HG02973 (cell line): ENCODE data around the gene MASP1.

ENCODE experiments used
- ATAC-seq: cut with Tn5 transposase; IDR thresholded peaks from one replicate; pipeline ENCODE4 v1.9.1; 2021; ENCODE audit warnings: moderate library complexity; ENCODE audit not compliant: unreplicated experiment

Gene MASP1, protein sequence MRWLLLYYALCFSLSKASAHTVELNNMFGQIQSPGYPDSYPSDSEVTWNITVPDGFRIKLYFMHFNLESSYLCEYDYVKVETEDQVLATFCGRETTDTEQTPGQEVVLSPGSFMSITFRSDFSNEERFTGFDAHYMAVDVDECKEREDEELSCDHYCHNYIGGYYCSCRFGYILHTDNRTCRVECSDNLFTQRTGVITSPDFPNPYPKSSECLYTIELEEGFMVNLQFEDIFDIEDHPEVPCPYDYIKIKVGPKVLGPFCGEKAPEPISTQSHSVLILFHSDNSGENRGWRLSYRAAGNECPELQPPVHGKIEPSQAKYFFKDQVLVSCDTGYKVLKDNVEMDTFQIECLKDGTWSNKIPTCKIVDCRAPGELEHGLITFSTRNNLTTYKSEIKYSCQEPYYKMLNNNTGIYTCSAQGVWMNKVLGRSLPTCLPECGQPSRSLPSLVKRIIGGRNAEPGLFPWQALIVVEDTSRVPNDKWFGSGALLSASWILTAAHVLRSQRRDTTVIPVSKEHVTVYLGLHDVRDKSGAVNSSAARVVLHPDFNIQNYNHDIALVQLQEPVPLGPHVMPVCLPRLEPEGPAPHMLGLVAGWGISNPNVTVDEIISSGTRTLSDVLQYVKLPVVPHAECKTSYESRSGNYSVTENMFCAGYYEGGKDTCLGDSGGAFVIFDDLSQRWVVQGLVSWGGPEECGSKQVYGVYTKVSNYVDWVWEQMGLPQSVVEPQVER

DNA sequence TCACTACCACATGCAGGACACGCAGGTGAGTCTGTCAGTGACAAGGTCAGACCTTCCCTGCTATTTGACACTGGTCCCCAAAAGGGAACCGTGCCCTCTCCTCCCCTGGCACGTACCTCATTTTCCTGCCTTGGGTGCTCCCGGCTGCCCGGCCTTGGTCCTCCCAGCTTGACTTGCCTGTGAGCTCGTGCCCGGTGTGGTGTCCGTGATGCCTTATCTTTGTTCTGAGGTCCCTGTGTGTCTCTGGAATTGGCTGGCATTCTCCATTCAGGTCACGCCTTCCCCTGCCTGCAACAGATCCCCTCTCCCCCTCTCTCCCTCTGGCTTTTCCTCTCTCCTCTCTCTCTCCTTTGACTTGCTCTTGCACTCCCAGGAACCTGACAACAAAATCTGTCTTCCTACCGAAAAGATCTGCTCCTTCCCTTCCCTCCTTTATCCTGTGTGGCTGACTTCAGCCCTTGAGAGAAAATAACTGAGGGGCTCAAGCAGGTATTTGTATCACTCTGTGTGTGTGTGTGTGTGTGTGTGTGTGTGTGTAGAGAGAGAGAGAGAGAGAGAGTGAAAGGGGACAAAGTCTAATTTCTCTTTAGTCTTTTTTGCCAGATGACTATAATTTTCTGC, at the start of gene MASP1:
Gene MASP1 (minus strand): TSS at position 226 of the 621 bp plus-strand sequence. CDS start 105 bp downstream, at position 121.
- no peak for ATAC-seq

DNA sequence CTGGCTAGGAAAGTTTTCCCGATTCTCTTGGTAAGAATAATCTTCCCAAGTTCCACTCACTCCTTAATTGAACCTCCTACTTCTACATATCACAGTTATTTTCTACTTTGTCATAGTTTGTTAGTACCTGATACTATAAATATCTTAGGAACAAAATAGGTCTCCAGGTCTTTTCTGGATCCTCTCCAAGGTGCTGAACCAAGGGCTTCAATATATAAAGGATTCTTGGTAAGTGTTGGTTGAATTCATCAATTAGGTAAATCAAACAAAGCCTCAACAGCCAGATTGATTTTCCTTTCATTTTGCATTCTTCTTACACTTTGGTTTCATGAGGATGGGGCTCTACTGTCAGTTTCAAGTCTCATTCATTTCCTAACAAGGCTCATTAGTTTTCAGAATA, 49.0 kb upstream of the MASP1 start:
- ATAC-seq, result no peak

DNA sequence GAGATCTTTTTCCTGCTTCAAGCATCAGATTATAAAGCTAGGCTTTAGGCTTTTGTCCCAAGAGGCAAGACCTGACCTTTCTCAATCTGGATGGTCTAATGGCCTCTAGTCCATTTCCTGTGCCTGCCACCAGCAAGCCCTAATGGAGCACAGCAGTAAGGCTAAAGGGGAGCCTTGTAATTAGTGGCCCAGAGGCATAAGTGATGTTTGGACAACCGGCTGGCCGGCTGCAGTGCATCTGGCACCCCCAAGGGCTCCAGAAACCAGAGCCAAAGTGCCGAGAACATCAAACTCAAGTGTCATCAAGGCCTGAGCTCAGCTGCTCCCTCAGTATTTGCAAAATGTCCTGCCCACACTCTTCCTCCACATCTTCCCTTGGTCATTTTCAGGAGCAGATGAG, 44.8 kb upstream of the MASP1 start:
- ATAC-seq, result no peak

DNA sequence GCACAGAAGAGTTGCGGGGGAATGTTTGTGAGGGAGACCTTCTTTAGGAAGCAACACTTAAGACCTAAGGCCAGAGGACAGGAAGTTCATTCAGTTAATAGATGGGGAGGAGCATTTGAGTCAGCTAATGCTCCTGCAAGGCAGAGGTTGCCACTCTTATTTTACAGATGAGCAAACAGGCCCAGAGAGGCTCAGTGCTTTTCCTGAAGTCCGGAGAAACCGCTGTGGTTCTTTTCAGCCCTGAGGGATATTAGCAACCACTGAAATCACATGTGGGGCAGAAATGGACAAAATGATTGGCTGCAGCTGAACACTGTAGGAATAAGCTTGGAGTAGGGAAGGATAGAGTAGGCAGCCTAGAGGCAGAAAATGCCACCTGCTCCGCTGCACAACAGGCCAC, 43.4 kb upstream of the MASP1 start:
- ATAC-seq, result no peak

DNA sequence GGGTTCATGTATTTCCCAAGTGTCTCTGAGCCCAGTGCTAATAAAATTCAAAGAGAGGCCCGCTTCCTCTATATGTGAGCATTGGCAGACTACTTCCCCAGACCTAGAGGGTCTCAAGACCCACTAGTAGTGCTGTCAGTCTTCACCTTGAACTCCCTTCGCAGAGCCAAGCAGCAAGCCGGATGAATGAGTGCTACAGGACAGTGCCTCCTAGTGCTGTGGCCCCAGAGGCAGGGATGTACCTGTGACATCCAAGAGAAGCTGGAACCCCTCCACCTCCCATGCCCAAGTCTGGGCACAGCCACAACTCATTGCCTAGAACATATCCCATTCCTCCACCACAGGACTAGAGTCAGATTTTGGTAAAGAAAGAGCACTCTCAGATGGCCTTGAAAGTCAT, 37.2 kb upstream of the MASP1 start:
- ATAC-seq, result no peak

DNA sequence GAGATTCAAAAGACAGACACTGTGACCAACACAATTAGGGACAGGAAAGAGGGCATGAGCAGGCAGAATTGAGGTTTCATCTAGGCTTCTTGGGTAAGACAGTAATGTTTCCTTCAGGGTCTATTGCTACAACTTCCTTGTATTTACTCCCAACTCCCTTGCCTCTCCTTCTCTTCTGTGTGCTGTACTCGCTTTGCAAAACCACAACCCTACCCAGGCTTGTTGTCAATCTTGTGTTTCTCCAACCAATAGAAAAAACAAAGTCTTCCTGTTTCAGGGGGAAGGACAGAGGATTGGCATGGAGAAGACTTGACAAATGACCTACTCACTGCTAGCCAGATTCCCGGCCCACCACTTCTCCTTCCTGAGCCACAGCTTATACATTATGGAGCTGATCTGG, 36.3 kb upstream of the MASP1 start:
- no peak for ATAC-seq

DNA sequence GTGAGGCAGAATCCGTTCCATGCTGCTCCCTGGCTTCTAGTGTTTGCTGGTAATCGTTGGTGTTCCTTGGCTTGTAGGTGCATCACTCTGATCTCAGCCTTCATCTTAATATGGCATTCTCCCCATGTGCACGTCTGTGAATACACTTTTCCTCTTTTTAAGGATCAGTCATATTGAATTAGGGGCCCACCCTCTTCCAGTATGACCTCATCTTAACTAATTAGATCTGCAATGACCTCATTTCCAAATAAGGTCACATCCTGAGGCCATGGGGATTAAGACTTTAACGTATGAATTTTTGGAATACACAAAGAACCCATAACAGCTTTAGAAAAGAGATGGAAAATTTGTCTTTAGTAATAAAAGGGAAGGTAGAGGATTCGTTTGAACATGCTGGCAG, 34.1 kb upstream of the MASP1 start:
- ATAC-seq, result no peak

DNA sequence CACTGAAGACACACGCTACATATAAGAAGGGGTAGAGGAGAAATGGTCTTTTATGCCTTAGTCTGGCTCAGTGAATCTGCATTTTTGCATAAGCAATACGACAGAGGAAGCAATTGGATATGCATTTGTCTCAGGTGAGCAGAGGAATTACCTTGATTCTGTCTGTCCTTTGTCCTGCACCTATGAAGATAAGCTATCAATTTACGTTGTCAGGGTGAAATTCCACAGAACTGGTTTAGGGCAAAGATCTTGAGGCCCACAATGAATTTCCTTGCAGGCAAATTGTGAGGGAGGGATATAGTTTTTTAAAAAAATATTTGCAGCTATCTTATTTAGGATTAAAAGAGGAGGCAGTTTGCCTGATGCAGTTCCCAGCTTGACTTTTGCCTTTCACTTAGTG, 31.6 kb upstream of the MASP1 start:
- ATAC-seq, result no peak

DNA sequence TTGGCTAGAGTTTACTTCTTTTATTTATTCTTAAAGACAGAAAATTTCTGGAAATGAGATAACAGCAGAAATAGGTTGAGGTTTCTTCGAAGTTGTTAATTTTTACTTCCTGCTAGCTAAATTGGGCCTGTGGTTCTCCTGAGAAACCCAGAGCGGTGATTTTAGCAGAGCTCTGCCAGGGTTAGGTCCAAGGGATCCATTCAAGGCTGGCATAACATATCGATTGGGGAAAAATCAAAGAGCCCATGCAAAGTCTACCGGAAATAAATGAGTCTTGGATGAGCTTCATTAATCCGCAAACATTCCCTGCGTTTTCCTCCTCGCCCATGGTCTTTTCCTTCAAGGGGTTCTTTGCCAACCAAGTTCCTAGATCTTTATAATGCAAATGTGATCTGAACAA, 30.8 kb upstream of the MASP1 start:
- no peak for ATAC-seq

DNA sequence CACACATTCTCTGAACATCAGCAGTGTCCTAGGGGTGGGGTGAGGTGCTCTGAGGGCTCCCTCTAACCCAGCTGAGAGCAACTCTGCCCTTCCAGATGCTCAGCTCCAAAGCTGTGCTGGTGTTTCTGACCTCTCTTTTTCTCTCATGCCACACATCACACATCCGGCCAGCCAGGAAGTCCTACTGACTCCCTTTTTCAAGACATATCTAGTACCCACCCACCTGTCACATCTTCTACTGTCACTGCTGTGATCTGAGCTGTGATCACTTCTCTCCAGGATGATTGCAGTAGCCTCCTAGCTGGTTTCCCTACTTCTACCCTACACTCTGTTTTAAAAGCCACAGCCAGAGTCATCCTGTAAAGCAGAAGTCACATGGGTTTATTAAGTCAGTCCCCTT, 30.2 kb upstream of the MASP1 start:
- ATAC-seq, result no peak

DNA sequence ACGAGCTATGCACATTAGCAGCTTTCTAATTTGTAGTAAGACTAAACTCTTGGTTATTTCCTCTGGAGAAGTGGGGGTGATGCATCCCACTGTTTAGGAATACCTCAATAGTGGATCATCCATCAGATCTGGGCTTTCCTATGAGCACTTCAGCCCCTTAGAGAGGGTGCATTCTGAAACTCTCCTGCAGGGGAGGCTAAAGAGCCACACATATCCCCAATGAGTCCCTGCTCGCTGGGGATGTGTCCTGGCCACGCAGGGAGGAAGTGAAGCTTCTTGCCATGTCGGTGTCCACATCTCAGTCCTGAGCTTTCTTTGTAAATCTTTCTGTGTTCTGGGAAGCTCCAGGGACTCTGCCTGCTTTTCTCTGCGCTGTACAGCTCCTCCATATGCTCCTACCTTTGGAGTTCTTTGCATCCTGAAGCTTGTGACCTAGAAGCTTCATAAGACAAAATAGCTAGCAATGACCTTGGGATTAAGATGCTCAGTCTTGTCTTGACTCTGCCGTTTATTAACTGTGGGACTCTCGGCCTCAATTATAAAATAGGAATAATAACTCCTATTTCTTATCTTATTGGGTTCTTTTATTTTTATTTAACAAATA, 28.3 kb upstream of the MASP1 start:
- ATAC-seq, result peak; percentile 82

DNA sequence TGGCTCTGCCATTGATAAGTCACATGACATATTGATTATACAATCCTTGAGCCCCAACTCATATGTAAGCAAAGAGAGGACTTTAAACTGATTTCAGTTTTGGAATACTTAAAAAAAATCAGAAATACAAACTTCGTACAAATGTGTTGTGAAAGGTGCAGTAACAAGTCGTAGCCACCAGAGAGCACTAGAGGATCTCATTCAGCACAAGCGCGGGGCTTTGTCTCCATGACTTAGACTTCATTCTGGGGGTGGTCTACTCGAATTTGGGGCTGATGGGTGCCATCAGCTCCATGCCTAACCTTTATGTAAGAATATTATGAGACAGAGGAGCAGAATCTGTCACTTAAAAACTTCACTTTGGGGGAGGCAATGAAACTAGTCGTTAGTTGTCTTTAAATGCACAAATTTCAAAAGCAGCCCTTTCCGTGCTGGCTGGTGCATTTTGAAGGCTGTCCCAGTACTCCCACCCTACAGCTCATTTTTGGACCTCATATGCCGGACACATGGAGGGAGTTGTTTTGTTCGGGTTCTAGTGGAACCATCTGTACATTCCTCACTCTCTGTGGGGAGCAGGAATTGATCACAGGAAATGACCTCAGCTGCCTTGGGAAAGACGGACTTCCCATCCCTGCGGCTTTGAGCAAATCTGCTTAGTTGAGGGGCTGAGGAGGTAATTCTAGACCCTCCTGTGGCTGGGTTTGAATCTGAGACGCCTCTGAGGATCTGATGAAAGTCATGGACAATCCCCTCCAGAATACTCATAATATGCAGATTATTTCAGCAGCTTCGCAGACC, 27.5 kb upstream of the MASP1 start:
- no peak for ATAC-seq

DNA sequence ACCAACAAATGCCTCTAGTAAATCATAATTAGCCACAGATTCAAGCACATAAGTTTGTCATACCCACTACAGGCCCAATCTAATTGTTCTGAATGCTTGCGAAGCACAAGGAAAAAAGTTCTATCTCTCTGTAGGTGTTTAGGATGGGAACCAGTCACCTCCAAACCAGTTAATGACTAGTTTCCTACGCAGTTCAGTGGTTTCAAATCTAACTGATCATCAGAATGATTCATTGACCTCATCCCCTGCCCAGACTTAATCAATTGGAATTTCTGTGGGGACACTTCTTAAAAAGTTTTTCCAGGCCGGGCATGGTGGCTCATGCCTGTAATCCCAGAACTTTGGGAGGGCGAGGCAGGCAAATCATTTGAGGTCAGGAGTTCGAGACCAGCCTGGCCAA, 24.3 kb upstream of the MASP1 start:
- no peak for ATAC-seq

DNA sequence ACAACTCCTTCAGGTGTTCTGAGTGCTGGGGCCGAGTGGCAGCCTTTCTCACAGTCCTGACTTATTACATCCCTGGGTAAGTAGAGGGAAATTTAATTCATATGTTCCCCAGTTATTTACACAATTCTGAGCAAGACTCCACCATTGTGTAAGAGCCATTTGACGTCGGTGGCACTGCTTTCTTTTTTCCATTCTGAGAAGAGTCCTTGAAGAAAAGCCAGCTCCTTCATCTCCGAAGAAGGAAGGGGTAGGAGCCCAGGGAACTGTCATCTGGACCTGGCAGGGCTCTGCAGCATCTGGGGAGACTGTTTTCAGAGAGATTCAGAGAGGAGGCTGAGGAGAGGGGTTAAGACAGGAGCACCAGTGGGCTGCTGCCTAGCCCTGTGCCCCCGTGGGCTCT, 22.6 kb upstream of the MASP1 start:
- no peak for ATAC-seq

DNA sequence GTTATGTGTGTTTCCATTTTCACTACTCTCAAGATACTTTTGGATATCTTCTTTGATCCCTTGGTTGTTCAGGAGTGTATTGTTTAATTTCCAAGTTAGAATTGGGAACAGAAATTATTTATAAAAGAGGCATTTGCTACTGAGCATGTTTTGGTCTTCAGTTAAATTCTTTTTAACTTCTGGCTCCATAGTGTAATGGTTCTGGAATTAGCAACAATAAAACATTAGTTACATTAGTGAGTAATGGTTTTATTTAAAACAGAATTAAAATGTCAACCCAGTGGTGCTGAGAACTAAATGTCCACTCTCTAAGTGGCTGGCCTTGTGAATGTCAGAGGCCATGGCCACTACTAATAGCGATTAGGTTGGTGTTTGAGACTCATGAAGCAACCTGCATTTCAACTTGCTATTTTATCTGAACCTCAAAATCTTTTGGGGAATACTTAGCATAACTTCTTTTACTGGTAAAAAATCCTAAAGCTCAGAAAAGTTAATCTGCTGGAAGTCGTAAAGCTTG, 19.5 kb upstream of the MASP1 start:
- no peak for ATAC-seq

DNA sequence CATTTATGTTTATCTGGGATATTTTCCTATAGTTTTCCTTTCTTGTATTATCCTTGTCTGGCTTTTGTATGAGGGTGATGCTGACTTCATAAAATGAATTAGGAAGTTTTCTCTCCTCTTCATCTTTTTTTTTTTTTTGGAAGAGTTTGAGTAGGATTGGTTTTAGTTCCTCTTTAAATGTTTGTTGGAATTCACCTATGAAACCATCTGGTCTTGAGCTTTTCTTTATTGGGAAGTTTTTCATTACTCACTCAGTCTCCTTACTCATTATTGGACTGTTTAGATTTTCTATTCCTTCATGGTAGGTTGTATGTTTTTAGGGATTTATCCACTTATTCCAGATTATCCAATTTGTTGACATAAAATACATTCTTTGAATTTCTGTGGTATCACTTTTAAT, 18.7 kb upstream of the MASP1 start:
- ATAC-seq, result no peak

DNA sequence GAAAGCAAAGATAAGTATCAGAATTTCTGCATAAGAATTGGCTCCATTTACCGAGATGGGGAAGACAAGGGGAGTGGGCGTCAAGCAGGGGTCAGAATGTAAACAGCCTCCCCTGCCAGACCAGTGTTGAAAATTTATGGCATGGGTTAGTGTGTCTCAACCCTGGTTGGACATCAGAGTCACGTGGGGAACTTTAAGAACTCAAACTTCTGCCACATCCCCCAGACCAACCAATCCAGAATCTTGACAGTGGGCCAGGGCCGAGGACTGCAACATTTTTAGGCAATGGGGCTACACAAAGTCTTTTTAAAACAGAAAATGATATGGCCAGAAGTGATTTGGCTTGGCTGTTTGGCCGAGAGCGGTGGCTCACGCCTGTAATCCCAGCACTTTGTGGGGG, 14.3 kb upstream of the MASP1 start:
- ATAC-seq, result no peak

DNA sequence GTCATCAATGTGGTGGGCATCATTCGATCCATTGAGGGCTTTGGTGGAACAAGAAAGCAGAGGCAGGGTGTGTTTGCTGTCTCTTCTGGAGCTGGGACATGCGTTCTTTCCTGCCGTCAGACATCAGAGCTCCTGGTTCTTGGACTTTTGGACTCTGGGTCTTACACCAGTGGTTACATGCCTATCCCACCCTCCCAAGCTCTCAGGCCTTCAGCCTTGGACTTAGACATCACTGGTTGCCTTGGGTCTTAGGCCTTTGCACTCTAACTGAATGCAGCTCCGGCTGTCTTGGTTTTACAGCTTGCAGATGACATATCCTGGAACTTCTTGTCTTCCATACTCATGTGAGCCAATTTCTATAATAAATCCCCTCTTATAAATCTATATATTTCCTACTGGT, 8.1 kb upstream of the MASP1 start:
- no peak for ATAC-seq

DNA sequence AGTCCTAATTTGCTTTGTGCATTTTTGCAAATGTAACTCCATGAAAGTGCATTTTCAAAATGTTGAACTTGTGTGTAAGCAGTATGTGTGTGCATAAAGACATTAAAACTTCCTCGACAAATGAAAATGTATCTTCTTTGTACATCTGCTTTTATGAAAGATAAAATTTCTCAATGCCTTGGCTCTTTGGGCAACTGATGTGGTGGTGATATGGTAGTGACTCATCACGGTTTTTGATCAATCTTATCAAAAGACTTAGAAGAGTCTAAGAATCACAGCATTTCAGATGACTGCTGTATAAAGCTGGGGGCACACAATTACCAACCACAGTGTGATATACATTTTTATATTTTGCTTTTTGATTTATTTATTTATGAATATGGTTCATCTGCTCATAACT, 5.4 kb upstream of the MASP1 start:
- ATAC-seq, result no peak

DNA sequence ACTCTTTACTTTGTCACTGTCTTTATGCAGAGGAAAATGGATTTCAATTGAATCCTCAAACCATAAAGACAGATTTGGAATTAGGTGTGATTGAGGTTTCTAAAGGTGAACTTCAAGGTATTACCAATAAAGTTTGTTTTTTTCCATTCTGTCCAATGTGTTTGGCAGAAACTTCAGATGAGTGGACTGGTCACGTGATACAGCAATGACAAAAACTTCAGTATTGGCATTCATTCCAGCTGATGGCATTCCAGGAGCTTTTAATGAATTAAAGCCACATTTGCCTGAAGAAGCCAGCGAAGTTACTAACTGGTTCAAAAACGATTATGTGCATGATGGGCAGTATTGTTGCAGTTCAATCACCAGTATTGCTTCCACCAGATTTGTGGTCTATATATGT, 4.5 kb upstream of the MASP1 start:
- no peak for ATAC-seq
